ENCODE data around the gene TPST1. TPM values are rescaled to one million over a fixed set of nuclear protein-coding genes. Genes with fewer than 3 reads are reported as not detected.

TPST1 gene
- total RNA-seq, 2 experiments from 2014 or later: 0.67 to 0.79 TPM

DNA sequence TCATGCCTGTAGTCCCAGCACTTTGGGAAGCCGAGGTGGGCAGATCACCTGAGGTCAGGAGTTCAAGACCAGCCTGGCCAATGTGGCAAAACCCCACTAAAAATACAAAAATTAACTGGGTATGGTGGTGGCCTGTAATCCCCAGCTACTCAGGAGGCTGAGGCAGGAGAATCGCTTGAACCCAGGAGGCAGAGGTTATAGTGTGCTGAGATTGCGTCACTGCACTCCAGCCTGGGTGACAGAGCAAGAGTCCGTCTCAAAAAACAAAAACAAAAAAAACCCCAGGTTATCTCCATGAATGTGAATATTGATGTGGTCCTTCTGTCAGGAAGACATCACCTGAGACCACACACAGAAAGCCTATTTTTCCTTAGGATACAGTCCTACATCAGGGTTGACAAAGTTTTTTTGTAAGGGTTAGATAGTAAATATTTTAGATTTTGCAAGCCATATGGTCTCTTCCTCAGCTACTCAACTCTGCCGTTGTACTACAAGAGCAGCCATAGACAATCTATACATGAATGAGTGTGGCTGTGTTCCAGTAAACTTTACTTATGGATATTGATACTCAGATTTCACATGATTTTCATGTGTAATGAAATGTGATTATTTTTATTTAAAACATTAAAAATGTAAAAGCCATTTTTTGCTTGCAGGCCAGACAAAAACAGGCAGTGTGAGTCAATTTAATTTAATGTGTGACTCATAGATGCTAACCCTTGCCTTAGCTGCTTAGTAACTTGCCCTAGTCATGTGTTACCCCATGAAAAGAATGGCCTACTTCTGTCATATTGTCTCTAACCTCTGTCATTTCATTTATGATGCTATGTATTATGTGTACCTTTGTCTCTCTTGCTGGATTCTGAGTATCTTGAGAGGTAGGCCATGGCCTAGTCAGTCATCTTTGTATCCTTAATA is 78.1 kb downstream of the TPST1 start:
- no peaks in the 10 kb centered on the region for H3K4me1 Mint-ChIP-seq
- no peak for DNase-seq
- no peaks in the 10 kb centered on the region for H3K36me3 Mint-ChIP-seq (ENCODE audit: low read depth)
- POLR2A ChIA-PET: no interaction called here
- no peak overlapping the region for H3K27ac Mint-ChIP-seq
- H3K27me3 Mint-ChIP-seq: no peaks in the 10 kb centered on the region
- no peak overlapping the region for H3K4me3 Mint-ChIP-seq
- CTCF ChIA-PET: no interaction called here
- H3K9me3 Mint-ChIP-seq: no peaks in the 10 kb centered on the region

DNA sequence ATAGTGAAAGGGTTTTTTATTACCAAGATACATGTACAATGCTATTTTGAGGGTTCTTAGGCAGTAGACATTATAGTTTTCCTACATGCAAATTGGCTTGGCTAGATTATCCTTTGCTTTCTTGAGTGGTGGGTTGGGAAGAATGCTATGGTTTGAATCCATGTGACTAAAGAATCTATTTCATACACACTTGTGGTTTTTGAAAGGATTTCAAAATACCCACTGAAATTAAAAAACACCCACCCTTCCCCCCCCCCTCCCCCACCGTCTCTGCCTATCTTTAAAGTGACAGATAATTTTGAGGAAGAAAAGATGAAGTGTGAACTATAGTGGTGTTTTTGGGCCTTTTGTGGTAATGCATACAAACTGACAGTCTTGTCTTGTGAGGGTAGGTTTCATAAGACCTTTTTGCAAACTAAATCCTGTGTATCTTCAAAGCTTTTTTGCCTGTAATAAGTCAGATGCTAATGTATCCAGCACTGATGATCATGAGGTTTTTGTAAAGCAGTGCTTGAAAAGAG is 90.9 kb downstream of the TPST1 start:
- no peak overlapping the region for H3K4me3 Mint-ChIP-seq
- no peak for DNase-seq
- no peaks in the 10 kb centered on the region for H3K4me1 Mint-ChIP-seq
- no peak overlapping the region for H3K27ac Mint-ChIP-seq
- H3K27me3 Mint-ChIP-seq: no peaks in the 10 kb centered on the region
- CTCF ChIA-PET: interaction anchor here (0.6 to 0.7 kb wide), 2 partner anchors 14 to 119 kb away, joined by 3 read pairs; no protein-coding TSS in a partner anchor
- H3K36me3 Mint-ChIP-seq (ENCODE audit: low read depth): no peaks in the 10 kb centered on the region
- H3K9me3 Mint-ChIP-seq: peaks cover 13% of the 10 kb centered on the region
- POLR2A ChIA-PET: no interaction called here

DNA sequence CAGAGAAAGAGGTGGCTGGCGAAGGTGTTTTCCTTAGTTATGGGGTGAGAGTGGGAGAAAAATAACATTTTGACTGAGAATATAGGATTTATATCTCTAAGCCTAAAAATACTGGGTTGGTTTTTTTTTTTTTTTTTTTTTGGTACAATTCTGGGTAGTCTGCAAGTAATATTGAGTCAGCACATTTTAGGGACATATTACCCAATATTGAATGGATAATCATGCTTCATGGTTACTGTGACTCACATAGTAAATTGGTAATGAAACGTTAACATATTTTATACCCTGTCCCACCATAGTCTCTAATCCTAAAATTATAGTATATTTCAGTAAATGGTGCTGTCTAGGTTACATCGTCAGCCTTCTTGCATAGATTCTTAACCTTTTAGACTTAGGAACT is 91.4 kb downstream of the TPST1 start:
- no peak overlapping the region for H3K27ac Mint-ChIP-seq
- no peaks in the 10 kb centered on the region for H3K4me1 Mint-ChIP-seq
- POLR2A ChIA-PET: no interaction called here
- peaks cover 13% of the 10 kb centered on the region for H3K9me3 Mint-ChIP-seq
- no peaks in the 10 kb centered on the region for H3K36me3 Mint-ChIP-seq (ENCODE audit: low read depth)
- CTCF ChIA-PET: interaction anchor here (0.7 kb wide), 1 partner anchor 15 kb away, joined by 3 read pairs; no protein-coding TSS in a partner anchor
- no peak overlapping the region for H3K4me3 Mint-ChIP-seq
- no peak for DNase-seq
- H3K27me3 Mint-ChIP-seq: no peaks in the 10 kb centered on the region

GRCh38 chr7:66297579-66297978 is 92.4 kb downstream of the TPST1 start:
- POLR2A ChIA-PET: no interaction called here

DNA sequence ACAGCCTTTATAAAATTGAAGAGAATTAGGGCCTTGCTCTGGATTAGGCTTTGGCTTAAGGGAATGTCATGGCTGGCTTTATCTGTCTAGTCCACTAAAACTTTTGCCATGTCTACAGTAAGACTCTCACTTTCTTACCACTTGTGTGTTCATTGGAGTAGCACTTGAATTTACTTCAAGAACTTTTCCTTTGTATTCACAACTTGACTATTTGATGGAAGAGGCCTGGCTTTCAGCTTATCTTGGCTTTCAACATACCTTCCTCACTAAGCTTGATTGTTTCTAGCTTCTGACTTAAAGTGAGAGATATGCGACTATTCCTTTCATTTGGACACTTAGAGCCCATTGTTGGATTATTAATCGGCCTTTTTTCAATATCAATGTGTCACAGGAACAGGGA is 96.1 kb downstream of the TPST1 start:
- DNase-seq: no peak
- Mint-ChIP-seq H3K36me3 (ENCODE audit: low read depth) (no peaks in the 10 kb centered on the region), H3K4me1 (no peaks in the 10 kb centered on the region), H3K9me3 (peaks cover 13% of the 10 kb centered on the region), H3K27ac (no peak overlapping the region), H3K27me3 (no peaks in the 10 kb centered on the region), H3K4me3 (no peak overlapping the region)
- CTCF ChIA-PET: no interaction called here
- POLR2A ChIA-PET: no interaction called here

More at GRCh38 chr7:66297579-66297978, 92.4 kb downstream of the TPST1 start:
- Mint-ChIP-seq H3K36me3 (ENCODE audit: low read depth) (no peaks in the 10 kb centered on the region), H3K27ac (no peak overlapping the region), H3K4me3 (no peak overlapping the region), H3K4me1 (no peaks in the 10 kb centered on the region), H3K27me3 (no peaks in the 10 kb centered on the region), H3K9me3 (peaks cover 13% of the 10 kb centered on the region)
- CTCF ChIA-PET: no interaction called here
- no peak for DNase-seq

GRCh38 chr7:66301737-66302136 is 96.6 kb downstream of the TPST1 start:
- Mint-ChIP-seq H3K36me3 (ENCODE audit: low read depth) (no peaks in the 10 kb centered on the region), H3K4me3 (no peak overlapping the region), H3K4me1 (no peaks in the 10 kb centered on the region), H3K9me3 (peaks cover 13% of the 10 kb centered on the region), H3K27me3 (no peaks in the 10 kb centered on the region), H3K27ac (no peak overlapping the region)
- CTCF ChIA-PET: no interaction called here
- POLR2A ChIA-PET: no interaction called here
- no peak for DNase-seq

DNA sequence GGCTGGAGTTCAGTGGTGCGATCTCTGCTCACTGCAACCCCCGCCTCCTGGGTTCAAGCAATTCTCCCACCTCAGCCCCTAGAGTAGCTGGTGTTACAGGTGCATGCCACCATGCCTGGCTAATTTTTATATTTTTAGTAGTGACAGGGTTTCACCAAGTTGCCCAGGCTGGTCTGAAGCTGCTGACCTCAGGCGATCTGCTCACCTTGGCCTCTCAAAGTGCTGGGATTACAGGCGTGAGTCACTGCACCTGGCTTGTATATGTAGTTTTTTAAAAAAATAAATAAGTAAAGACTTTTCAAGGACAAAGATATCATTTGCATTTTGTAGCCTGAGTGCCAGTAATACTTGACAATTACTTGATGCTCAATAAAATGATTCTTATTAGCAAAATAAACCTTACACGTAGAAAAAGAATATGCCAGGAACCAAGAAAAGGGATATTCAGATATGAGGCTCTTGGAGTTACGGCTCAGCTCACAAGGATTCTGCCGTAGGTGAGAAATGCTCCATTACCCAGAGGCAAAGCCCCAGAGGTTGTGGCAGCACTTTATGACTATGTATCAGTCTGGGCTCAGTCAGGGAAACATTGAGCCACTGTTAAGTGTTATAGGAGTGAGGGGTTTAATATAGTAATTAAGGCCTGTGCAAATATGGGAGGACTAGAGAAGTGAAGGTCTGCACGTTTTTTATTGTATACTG is 98.5 kb downstream of the TPST1 start:
- ChIA-PET POLR2A (no interaction called here), CTCF (no interaction called here)
- no peak overlapping the region for H3K27ac Mint-ChIP-seq
- no peaks in the 10 kb centered on the region for H3K36me3 Mint-ChIP-seq (ENCODE audit: low read depth)
- H3K9me3 Mint-ChIP-seq: peaks cover 3% of the 10 kb centered on the region
- DNase-seq: no peak
- no peaks in the 10 kb centered on the region for H3K27me3 Mint-ChIP-seq
- no peaks in the 10 kb centered on the region for H3K4me1 Mint-ChIP-seq
- no peak overlapping the region for H3K4me3 Mint-ChIP-seq

DNA sequence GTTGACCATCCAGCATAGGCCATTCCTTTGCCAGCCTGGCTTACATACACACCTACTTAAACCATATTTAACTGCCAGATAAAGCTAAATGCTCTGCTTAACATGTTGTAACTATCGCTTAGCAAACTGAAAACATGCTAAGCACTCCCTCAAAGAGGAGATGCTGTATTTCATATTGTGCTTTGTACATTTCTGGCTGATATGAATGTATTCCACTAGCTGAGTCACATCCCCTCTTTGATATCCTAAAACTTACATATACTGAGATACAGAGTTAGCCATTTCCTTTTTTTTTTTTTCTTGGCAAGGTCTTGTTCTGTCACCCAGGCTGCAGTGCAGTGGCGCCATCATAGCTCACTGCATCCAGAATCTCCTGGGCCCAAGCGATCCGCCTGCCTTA is 99.4 kb downstream of the TPST1 start:
- DNase-seq: no peak
- POLR2A ChIA-PET: no interaction called here
- CTCF ChIA-PET: no interaction called here
- Mint-ChIP-seq H3K27ac (no peak overlapping the region), H3K36me3 (ENCODE audit: low read depth) (no peaks in the 10 kb centered on the region), H3K4me3 (no peak overlapping the region), H3K4me1 (no peaks in the 10 kb centered on the region), H3K27me3 (no peaks in the 10 kb centered on the region), H3K9me3 (peaks cover under 1% of the 10 kb centered on the region)

GRCh38 chr7:66306243-66306642 is 101.1 kb downstream of the TPST1 start:
- H3K27ac Mint-ChIP-seq: no peak overlapping the region
- H3K9me3 Mint-ChIP-seq: no peaks in the 10 kb centered on the region
- ChIA-PET POLR2A (no interaction called here), CTCF (no interaction called here)
- no peaks in the 10 kb centered on the region for H3K27me3 Mint-ChIP-seq
- no peak for DNase-seq
- no peaks in the 10 kb centered on the region for H3K36me3 Mint-ChIP-seq (ENCODE audit: low read depth)
- no peaks in the 10 kb centered on the region for H3K4me1 Mint-ChIP-seq
- no peak overlapping the region for H3K4me3 Mint-ChIP-seq

GRCh38 chr7:66307591-66308215 is 102.6 kb downstream of the TPST1 start:
- H3K27me3 Mint-ChIP-seq: peaks cover 3% of the 10 kb centered on the region

DNA sequence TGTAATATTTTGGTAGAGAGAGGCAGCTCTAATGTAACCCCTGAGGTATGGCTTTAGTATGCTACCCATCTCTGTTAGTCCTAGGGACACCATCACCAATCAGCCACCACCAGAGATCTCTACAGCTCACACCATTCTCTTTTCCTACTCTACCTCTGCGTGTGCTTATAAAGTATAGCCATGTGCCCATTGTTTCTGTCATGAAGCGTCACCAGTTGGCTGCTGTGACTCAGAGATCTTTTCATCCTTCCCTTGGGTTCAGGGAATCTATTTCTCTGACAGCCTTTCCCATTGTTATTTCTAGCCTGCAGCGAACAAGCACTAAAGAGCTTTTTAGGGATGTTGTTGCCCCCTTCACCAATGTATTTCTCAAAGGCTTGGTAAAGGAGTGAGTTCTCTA is 103.3 kb downstream of the TPST1 start:
- Mint-ChIP-seq H3K27ac (no peak overlapping the region), H3K4me3 (no peak overlapping the region), H3K4me1 (no peaks in the 10 kb centered on the region), H3K9me3 (no peaks in the 10 kb centered on the region), H3K27me3 (peaks cover 3% of the 10 kb centered on the region), H3K36me3 (ENCODE audit: low read depth) (no peaks in the 10 kb centered on the region)
- ChIA-PET POLR2A (no interaction called here), CTCF (no interaction called here)
- no peak for DNase-seq

More at GRCh38 chr7:66307591-66308215, 102.6 kb downstream of the TPST1 start:
- CTCF ChIA-PET: no interaction called here
- Mint-ChIP-seq H3K36me3 (ENCODE audit: low read depth) (no peaks in the 10 kb centered on the region), H3K27ac (no peak overlapping the region), H3K4me1 (no peaks in the 10 kb centered on the region), H3K4me3 (no peak overlapping the region), H3K9me3 (no peaks in the 10 kb centered on the region)
- no peak for DNase-seq
- POLR2A ChIA-PET: no interaction called here

DNA sequence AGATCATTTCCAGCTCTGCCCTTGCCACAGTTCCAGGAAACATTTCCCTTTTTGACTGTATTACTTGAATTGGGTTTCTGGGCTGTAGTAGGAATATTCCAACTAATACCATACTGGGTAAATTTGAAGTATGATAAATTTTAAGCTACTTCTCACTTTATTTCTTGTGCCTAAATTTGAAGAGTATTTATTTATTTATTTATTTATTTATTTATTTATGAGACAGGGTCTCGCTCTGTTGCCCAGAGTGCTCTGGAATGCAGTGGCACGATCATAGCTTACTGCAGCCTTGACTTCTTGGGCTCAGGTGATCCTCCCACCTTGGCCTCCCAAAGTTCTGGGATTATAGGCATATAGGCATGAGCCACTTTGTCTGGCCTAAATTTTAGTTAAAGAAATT is 105.5 kb downstream of the TPST1 start:
- POLR2A ChIA-PET: no interaction called here
- H3K4me3 Mint-ChIP-seq: no peak overlapping the region
- CTCF ChIA-PET: no interaction called here
- H3K27me3 Mint-ChIP-seq: peaks cover 8% of the 10 kb centered on the region
- H3K4me1 Mint-ChIP-seq: no peaks in the 10 kb centered on the region
- no peaks in the 10 kb centered on the region for H3K36me3 Mint-ChIP-seq (ENCODE audit: low read depth)
- H3K9me3 Mint-ChIP-seq: no peaks in the 10 kb centered on the region
- no peak for DNase-seq
- no peak overlapping the region for H3K27ac Mint-ChIP-seq

- POLR2A ChIA-PET: no interaction called here
- Mint-ChIP-seq H3K27me3 (peaks cover 15% of the 10 kb centered on the region), H3K4me1 (no peaks in the 10 kb centered on the region), H3K27ac (no peak overlapping the region), H3K9me3 (no peaks in the 10 kb centered on the region), H3K4me3 (no peak overlapping the region), H3K36me3 (ENCODE audit: low read depth) (no peaks in the 10 kb centered on the region)
- CTCF ChIA-PET: no interaction called here
- DNase-seq: no peak
These were observed 108.9 kb downstream of the TPST1 start for GRCh38 chr7:66313886-66314568.

Data from activated CD4-positive, alpha-beta T cell treated with anti-CD3 and anti-CD28 coated beads, Interleukin-2, amount 10 ng/mL, durations not matched to agents 7 days and 5 days (primary cell).